ENCODE results near the gene ZNHIT1.

DNA sequence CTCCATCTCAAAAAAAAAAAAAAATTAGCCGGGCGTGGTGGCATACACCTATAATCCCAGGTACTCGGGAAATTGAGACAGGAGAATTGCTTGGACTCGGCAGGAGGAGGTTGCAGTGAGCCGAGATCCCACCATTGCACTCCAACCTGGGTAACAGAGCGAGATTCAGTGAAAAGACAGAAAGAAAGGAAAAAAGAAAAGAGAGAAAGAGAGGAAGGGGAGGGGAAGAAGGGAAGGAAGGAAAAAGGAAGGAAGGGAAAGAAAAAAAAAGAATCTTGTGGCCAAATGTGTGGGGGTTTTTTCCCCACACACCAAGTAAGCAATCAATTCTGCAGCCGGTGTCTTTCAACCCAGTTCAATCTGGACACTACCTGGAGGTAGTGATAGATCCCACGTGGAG lies 28.9 kb upstream of the ZNHIT1 start:
- TF ChIP-seq, protein P1, sequence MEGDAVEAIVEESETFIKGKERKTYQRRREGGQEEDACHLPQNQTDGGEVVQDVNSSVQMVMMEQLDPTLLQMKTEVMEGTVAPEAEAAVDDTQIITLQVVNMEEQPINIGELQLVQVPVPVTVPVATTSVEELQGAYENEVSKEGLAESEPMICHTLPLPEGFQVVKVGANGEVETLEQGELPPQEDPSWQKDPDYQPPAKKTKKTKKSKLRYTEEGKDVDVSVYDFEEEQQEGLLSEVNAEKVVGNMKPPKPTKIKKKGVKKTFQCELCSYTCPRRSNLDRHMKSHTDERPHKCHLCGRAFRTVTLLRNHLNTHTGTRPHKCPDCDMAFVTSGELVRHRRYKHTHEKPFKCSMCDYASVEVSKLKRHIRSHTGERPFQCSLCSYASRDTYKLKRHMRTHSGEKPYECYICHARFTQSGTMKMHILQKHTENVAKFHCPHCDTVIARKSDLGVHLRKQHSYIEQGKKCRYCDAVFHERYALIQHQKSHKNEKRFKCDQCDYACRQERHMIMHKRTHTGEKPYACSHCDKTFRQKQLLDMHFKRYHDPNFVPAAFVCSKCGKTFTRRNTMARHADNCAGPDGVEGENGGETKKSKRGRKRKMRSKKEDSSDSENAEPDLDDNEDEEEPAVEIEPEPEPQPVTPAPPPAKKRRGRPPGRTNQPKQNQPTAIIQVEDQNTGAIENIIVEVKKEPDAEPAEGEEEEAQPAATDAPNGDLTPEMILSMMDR (IDR thresholded peaks at IDR 0.05 in 8 of 11, conservative IDR thresholded peaks at IDR 0.05 in 3 of 11): no peak
- no peak for TF ChIP-seq POLR2A (IDR thresholded peaks at IDR 0.05)

All from spleen (tissue), 7 donors.